SU-DHL-6 (cell line): Measurements from ENCODE around the gene PNPLA4.
A peak's percentile ranks its signal among the peaks of the same experiment; 100 is the strongest.

Experiments used
- H2AFZ ChIP-seq: fragments of 200-600 bp; sonication (generic); 2 replicates; pipeline ENCODE4 v1.6.1; 2014; ENCODE audit warnings: low read depth, mild to moderate bottlenecking, moderate library complexity, mixed read lengths, antibody characterized with exemption, low read length; ENCODE audit not compliant: severe bottlenecking
- H3F3A ChIP-seq: fragments of 200-600 bp; shearing (Covaris generic); 2 replicates; pipeline ENCODE4 v1.6.0; 2016; ENCODE audit warnings: antibody characterized with exemption, mild to moderate bottlenecking; ENCODE audit not compliant: insufficient read depth
- H3K27ac ChIP-seq: fragments of 200-600 bp; sonication (generic); 2 replicates; pipeline ENCODE4 v1.5.1; 2016; ENCODE audit warnings: low read depth, mild to moderate bottlenecking, low read length, moderate library complexity, mixed read lengths
- H3K27me3 ChIP-seq: fragments of 200-600 bp; sonication (generic), shearing (Covaris generic); 2 replicates; pipeline ENCODE4 v1.6.0; 2014; ENCODE audit warnings: mild to moderate bottlenecking, low read length
- H3K36me3 ChIP-seq: fragments of 200-600 bp; sonication (generic); 2 replicates; pipeline ENCODE4 v1.6.1; 2014; ENCODE audit warnings: mild to moderate bottlenecking, low read length, mixed read lengths
- H3K4me2 ChIP-seq: fragments of 300-600, 200-600 bp; shearing (Covaris generic), sonication (generic); 2 replicates; pipeline ENCODE4 v1.6.0; 2014; ENCODE audit warnings: low read length, low read depth, mild to moderate bottlenecking; ENCODE audit not compliant: poor library complexity, severe bottlenecking
- H3K4me3 ChIP-seq: fragments of 200-600 bp; sonication (generic); 2 replicates; pipeline ENCODE4 v1.5.1; 2014; ENCODE audit warnings: antibody characterized with exemption, low read length, mild to moderate bottlenecking, mixed read lengths; ENCODE audit not compliant: insufficient read depth, poor library complexity, severe bottlenecking
- H3K79me2 ChIP-seq: fragments of 200-600 bp; sonication (generic); 2 replicates; pipeline ENCODE4 v1.6.1; 2014; ENCODE audit warnings: mild to moderate bottlenecking, low read length, moderate library complexity; ENCODE audit not compliant: insufficient read depth
- H3K9ac ChIP-seq: fragments of 200-600 bp; sonication (generic); 2 replicates; pipeline ENCODE4 v1.7.0; 2014; ENCODE audit warnings: mild to moderate bottlenecking, low read length
- H3K9me2 ChIP-seq: fragments of 200-600 bp; sonication (generic); replicated peaks from 2 replicates; pipeline ENCODE4 v1.6.1; 2014; ENCODE audit warnings: low read length; ENCODE audit not compliant: insufficient read depth
- H3K9me3 ChIP-seq: fragments of 200-600 bp; sonication (generic); 2 replicates; pipeline ENCODE4 v1.6.1; 2014; ENCODE audit warnings: low read length, mixed read lengths; ENCODE audit not compliant: insufficient read depth
- H4K20me1 ChIP-seq: fragments of 200-600 bp; sonication (generic); 2 replicates; pipeline ENCODE4 v1.6.1; 2014; ENCODE audit warnings: low read depth, mild to moderate bottlenecking, antibody characterized with exemption, low read length, moderate library complexity, mixed read lengths
- EZH2phosphoT487 ChIP-seq: fragments of 200-600 bp; sonication (generic), shearing (Covaris generic); conservative IDR thresholded peaks from 2 replicates; pipeline ENCODE4 v1.6.1; 2018; ENCODE audit warnings: mild to moderate bottlenecking, antibody characterized with exemption, low read length, moderate library complexity, mixed read lengths
- TF ChIP-seq, protein P1 (sequence below): fragments of 200-600 bp; sonication (generic); IDR thresholded peaks from one replicate; pipeline ENCODE4 v1.5.1; 2017; ENCODE audit warnings: antibody characterized with exemption, mild to moderate bottlenecking, low read length, moderate library complexity; ENCODE audit not compliant: insufficient read depth, poor library complexity, severe bottlenecking

The PNPLA4 gene

DNA sequence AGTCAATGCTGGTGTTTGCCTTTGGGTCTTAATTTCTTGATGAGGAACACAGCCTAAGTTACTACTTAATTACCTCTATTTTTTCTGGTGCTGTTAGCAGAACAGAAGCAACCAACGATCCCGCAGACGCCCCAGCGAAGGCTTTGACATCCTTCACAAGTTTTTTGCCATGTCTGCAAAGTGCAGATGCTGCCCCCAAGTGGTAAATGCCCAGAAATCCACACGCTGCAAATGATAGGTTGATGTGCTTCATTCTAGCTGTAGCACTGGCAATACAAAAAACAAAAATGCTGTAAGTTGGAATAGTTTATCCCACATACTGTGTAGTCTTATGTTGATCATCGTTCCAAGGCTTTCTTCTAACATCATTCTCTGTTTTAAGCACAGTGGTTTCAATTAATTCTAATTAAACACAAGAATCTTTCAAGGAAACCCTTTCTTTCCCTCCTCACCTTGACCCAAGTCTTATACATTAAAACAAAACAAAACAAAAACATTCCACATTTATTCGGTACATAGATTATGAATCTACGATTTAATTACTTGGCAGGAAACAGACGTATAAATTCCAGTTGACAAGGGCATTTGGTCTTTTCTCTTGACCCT, 1.2 kb downstream of the PNPLA4 start:
- Histone ChIP-seq H3K4me2 (peak overlapping the region; percentile 95), H3K27ac (no peak overlapping the region), H3K9ac (no peak overlapping the region), H3K9me2 (no peaks in the 10 kb centered on the region), H4K20me1 (no peaks in the 10 kb centered on the region), H2AFZ (no peak overlapping the region), H3K79me2 (no peaks in the 10 kb centered on the region), H3K36me3 (no peaks in the 10 kb centered on the region), H3K9me3 (no peaks in the 10 kb centered on the region), H3K4me3 (no peak overlapping the region), H3F3A (peaks cover 9% of the 10 kb centered on the region), H3K27me3 (no peaks in the 10 kb centered on the region)
- no peak for TF ChIP-seq EZH2phosphoT487
- TF ChIP-seq, protein P1, sequence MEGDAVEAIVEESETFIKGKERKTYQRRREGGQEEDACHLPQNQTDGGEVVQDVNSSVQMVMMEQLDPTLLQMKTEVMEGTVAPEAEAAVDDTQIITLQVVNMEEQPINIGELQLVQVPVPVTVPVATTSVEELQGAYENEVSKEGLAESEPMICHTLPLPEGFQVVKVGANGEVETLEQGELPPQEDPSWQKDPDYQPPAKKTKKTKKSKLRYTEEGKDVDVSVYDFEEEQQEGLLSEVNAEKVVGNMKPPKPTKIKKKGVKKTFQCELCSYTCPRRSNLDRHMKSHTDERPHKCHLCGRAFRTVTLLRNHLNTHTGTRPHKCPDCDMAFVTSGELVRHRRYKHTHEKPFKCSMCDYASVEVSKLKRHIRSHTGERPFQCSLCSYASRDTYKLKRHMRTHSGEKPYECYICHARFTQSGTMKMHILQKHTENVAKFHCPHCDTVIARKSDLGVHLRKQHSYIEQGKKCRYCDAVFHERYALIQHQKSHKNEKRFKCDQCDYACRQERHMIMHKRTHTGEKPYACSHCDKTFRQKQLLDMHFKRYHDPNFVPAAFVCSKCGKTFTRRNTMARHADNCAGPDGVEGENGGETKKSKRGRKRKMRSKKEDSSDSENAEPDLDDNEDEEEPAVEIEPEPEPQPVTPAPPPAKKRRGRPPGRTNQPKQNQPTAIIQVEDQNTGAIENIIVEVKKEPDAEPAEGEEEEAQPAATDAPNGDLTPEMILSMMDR: peak; percentile 30

GRCh38 chrX:7921750-7922149, 5.5 kb downstream of the PNPLA4 start:
- TF ChIP-seq, protein P1: no peak
- no peak for TF ChIP-seq EZH2phosphoT487
- no peak overlapping the region for H3K27ac ChIP-seq

DNA sequence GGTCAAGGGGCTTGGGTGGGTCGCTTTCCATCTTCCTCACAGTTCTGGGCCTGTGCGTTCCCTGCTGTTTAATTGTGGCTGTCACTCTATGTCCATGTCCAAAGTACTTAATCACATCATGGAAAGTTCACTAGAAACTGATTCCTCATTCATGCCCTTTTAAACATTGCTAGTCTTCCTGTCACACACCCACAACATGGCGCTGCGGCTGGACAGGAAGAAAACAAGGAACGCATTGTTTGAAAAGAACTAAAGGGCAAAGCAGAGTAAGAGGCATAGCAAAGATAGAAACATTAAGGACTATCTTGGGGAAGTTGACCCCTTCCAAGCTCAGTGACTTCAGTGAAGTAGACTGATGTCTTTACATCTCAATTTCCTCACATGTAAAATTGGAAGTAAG, 18.4 kb downstream of the PNPLA4 start:
- Histone ChIP-seq H3K4me3 (no peak overlapping the region), H3K9ac (no peak overlapping the region), H3K79me2 (no peaks in the 10 kb centered on the region), H2AFZ (no peak overlapping the region), H3F3A (no peaks in the 10 kb centered on the region), H3K9me3 (no peaks in the 10 kb centered on the region), H3K4me2 (no peak overlapping the region), H4K20me1 (no peaks in the 10 kb centered on the region), H3K27ac (no peak overlapping the region), H3K9me2 (no peaks in the 10 kb centered on the region), H3K36me3 (no peaks in the 10 kb centered on the region), H3K27me3 (no peaks in the 10 kb centered on the region)
- TF ChIP-seq EZH2phosphoT487: no peak
- TF ChIP-seq, protein P1: no peak

More at GRCh38 chrX:7921750-7922149, 5.5 kb downstream of the PNPLA4 start:
- Histone ChIP-seq H3F3A (peaks cover 8% of the 10 kb centered on the region), H3K9me3 (no peaks in the 10 kb centered on the region), H3K4me2 (no peak overlapping the region), H3K79me2 (no peaks in the 10 kb centered on the region), H3K4me3 (no peak overlapping the region), H4K20me1 (no peaks in the 10 kb centered on the region), H3K9me2 (no peaks in the 10 kb centered on the region), H3K36me3 (no peaks in the 10 kb centered on the region), H2AFZ (no peak overlapping the region), H3K9ac (no peak overlapping the region), H3K27me3 (no peaks in the 10 kb centered on the region)
